A549 (cell line): ENCODE measurements around the gene UACA. TPM values are rescaled to one million over a fixed set of nuclear protein-coding genes. Genes with fewer than 3 reads are reported as not detected.

Source experiments
- ATAC-seq, 2 experiments: fragments of 200-7000 bp in 1 of 2; fragments of >200 bp in 1 of 2; cut with Nextera tagmentation in 1 of 2; cut with Tn5 transposase in 1 of 2; 3 replicates each; pipeline versions ENCODE4 v1.8.0 to v1.9.1; 2018 to 2020; ENCODE audit warnings: mild to moderate bottlenecking in 1 of 2, moderate library complexity in 1 of 2
- CTCF ChIA-PET: fragments of 300-600 bp; sonication (Branson Sonifier 250); formaldehyde crosslinking; extraction: SDS; loops from one replicate; lab custom pipeline; 2021; ENCODE audit warnings: antibody characterized with exemption, inconsistent platforms; lab: Yijun Ruan, JAX
- POLR2A ChIA-PET: fragments of 350-600 bp; formaldehyde crosslinking; extraction: SDS; loops from one replicate; lab custom pipeline; 2021; ENCODE audit warnings: antibody characterized with exemption, inconsistent platforms; lab: Yijun Ruan, JAX
- DNase-seq, 2 experiments: peaks; one replicate each; pipeline versions ENCODE4 v3.0.0 to v3.0.0-alpha.2; 2011 to 2016; ENCODE audit warnings: low read depth in 1 of 2, low spot score in 1 of 2
- FAIRE-seq: peaks from 2 replicates; lab custom pipeline; 2011; peaks lifted over from hg19 to GRCh38; lab: Jason Lieb, UNC
- H3K27ac ChIP-seq, 2 experiments: fragments of >200 bp; sonication (Bioruptor Twin); formaldehyde crosslinking; 3 replicates each; pipeline ENCODE4 v1.5.1; 2016 to 2017
- H3K4me1 ChIP-seq: fragments of >200 bp; sonication (Bioruptor Twin); formaldehyde crosslinking; 3 replicates; pipeline ENCODE4 v1.6.1; 2016
- H3K4me2 ChIP-seq: fragments of >200 bp; sonication (Bioruptor Twin); formaldehyde crosslinking; 3 replicates; pipeline ENCODE4 v1.6.1; 2016
- H3K4me3 ChIP-seq: fragments of >200 bp; sonication (Bioruptor Twin); formaldehyde crosslinking; 3 replicates; pipeline ENCODE4 v1.5.1; 2016
- H3K9me3 ChIP-seq: fragments of >200 bp; sonication (Bioruptor Twin); formaldehyde crosslinking; 3 replicates; pipeline ENCODE4 v1.6.1; 2016
- BHLHE40 ChIP-seq: IDR thresholded peaks from 2 replicates; pipeline ENCODE4 v1.6.1; 2012; ENCODE audit warnings: low read depth, low read length, inconsistent platforms
- CBX2 ChIP-seq: fragments of 200-600 bp; sonication (generic); IDR thresholded peaks from 2 replicates; pipeline ENCODE4 v1.6.1; 2016; ENCODE audit warnings: low read depth, mild to moderate bottlenecking, borderline replicate concordance
- CEBPB ChIP-seq, 2 experiments: fragments of >200 bp in 1 of 2; sonication (Bioruptor Twin) in 1 of 2; formaldehyde crosslinking in 1 of 2; IDR thresholded peaks; 2 replicates each; pipeline ENCODE4 v1.6.1; 2012 to 2016
- E2F6 ChIP-seq: IDR thresholded peaks from 2 replicates; pipeline ENCODE4 v1.6.1; 2012; ENCODE audit warnings: low read depth, borderline replicate concordance
- EP300 ChIP-seq, 2 experiments: fragments of >200 bp; sonication (Bioruptor Twin); formaldehyde crosslinking; IDR thresholded peaks; 2 replicates in 1 of 2; 3 replicates in 1 of 2; pipeline ENCODE4 v1.6.1; 2016 to 2017
- FOSL2 ChIP-seq, 2 experiments: fragments of 450-650 bp in 1 of 2; fragments of >200 bp in 1 of 2; sonication (Bioruptor Twin) in 1 of 2; formaldehyde crosslinking; IDR thresholded peaks; 2 replicates each; pipeline versions ENCODE4 v1.5.0 to v1.6.1; 2016 to 2020; ENCODE audit warnings: mild to moderate bottlenecking in 1 of 2, moderate library complexity in 1 of 2
- JUNB ChIP-seq: fragments of >200 bp; sonication (Bioruptor Twin); formaldehyde crosslinking; IDR thresholded peaks from 2 replicates; pipeline ENCODE4 v1.6.1; 2016
- MAX ChIP-seq: IDR thresholded peaks from 2 replicates; pipeline ENCODE4 v1.6.1; 2012
- NR3C1 ChIP-seq: fragments of >200 bp; sonication (Bioruptor Twin); formaldehyde crosslinking; IDR thresholded peaks from 3 replicates; pipeline ENCODE4 v1.6.1; 2017
- RNF2 ChIP-seq: fragments of 200-600 bp; sonication (generic); IDR thresholded peaks from 2 replicates; pipeline ENCODE4 v1.6.1; 2016; ENCODE audit warnings: low read depth, mild to moderate bottlenecking, antibody characterized with exemption, moderate library complexity, borderline replicate concordance
- SREBF2 ChIP-seq: fragments of 450-650 bp; IDR thresholded peaks from 2 replicates; pipeline ENCODE4 v1.6.1; 2014; ENCODE audit warnings: mild to moderate bottlenecking, moderate library complexity
- ZC3H11A ChIP-seq: fragments of 450-650 bp; IDR thresholded peaks from 2 replicates; pipeline ENCODE4 v1.6.1; 2014; ENCODE audit warnings: antibody characterized with exemption, mild to moderate bottlenecking
- ZFP36 ChIP-seq: fragments of 450-650 bp; IDR thresholded peaks from 2 replicates; pipeline ENCODE4 v1.6.1; 2014; ENCODE audit warnings: borderline replicate concordance; ENCODE audit not compliant: partially characterized antibody
- ZNF302 ChIP-seq: fragments of 250-450 bp; sonication (Bioruptor Pico); IDR thresholded peaks from 2 replicates; pipeline ENCODE4 v1.9.0; 2021; ENCODE audit warnings: inconsistent platforms, mild to moderate bottlenecking, moderate library complexity
- WGBS: methylation state at CpG from one replicate; pipeline ENCODE4 v1.1.6; 2017; ENCODE audit errors: missing lambda C conversion rate; 5-methylcytosine and 5-hydroxymethylcytosine counted together
- polyA plus RNA-seq, 4 experiments: library from polyadenylated mRNA; depleted of rRNA in 3 of 4; stranded (reverse); fragments of >200 nt; fragmentation: RNase III in 1 of 4; extraction: RNeasy Plus Mini Kit Qiagen cat#74134 plus additional on column Dnase treatment in 1 of 4; gene quantifications; 2 replicates in 3 of 4; 3 replicates in 1 of 4; pipeline ENCODE4 v1.2.3, GENCODE V29; 2011 to 2017

The UACA gene
- polyA plus RNA-seq, 2 of the 4 experiments (the other 2 are of a cell fraction): 31.9 to 80.4 TPM

- POLR2A ChIA-PET: no interaction called here
- CTCF ChIA-PET: no interaction called here
These were observed 42.9 kb downstream of the UACA start for GRCh38 chr15:70720228-70721016.

GRCh38 chr15:70717237-70717793, 46.0 kb downstream of the UACA start:
- CTCF ChIA-PET: interaction anchor here (1.0 to 7.7 kb wide), 5 partner anchors 9 to 108 kb away, joined by 3 to 43 read pairs (median 4); no protein-coding TSS in a partner anchor
- 0 out of 3 replicates have a peak overlapping the region, but pooled peaks have one; percentile 3 for H3K4me2 ChIP-seq

More at GRCh38 chr15:70720228-70721016, 42.9 kb downstream of the UACA start:
- ATAC-seq: no peak
- Histone ChIP-seq H3K27ac (peak overlapping the region in 1 of 2 experiments; percentile 0; a peak in 1 of 6 replicates), H3K4me3 (no peak overlapping the region), H3K4me2 (no peak overlapping the region), H3K4me1 (peaks cover 34% of the 10 kb centered on the region), H3K9me3 (no peaks in the 10 kb centered on the region)
- WGBS: 80% methylated on average over 3 of the region's 3 CpGs
- no peak for DNase-seq
- TF ChIP-seq FOSL2 (IDR thresholded peaks at IDR 0.05): no peak
- TF ChIP-seq FOSL2 (CRISPR knock-in tag; IDR thresholded peaks at IDR 0.05): no peak
- TF ChIP-seq SREBF2: no peak
- no peak for TF ChIP-seq NR3C1
- TF ChIP-seq ZNF302 (CRISPR knock-in tag): no peak
- TF ChIP-seq CBX2: no peak
- TF ChIP-seq EP300 (IDR thresholded peaks at IDR 0.05): no peak
- TF ChIP-seq ZFP36: no peak
- FAIRE-seq: peak; percentile 7

GRCh38 chr15:70715840-70716485, 47.4 kb downstream of the UACA start:
- 69% methylated on average over 6 of the region's 6 CpGs for WGBS
- H3K4me2 ChIP-seq: peak overlapping the region; percentile 59
- CTCF ChIA-PET: interaction anchor here (1.0 to 7.7 kb wide), 4 partner anchors 11 to 110 kb away, joined by 4 to 43 read pairs (median 10); no protein-coding TSS in a partner anchor

More at GRCh38 chr15:70717237-70717793, 46.0 kb downstream of the UACA start:
- DNase-seq (no peak), FAIRE-seq (peak; percentile 61)
- H3K4me1 ChIP-seq: peaks cover 61% of the 10 kb centered on the region
- TF ChIP-seq BHLHE40: no peak
- TF ChIP-seq ZC3H11A: no peak
- 0 out of 4 replicates have a peak, but pooled peaks of 1 of the 2 experiments have one; percentile 13 for TF ChIP-seq CEBPB (IDR thresholded peaks at IDR 0.05)
- TF ChIP-seq, all 56 proteins: peak for 1
- H3K9me3 ChIP-seq: no peaks in the 10 kb centered on the region
- ATAC-seq: no peak
- H3K27ac ChIP-seq: peak overlapping the region in 1 of 2 experiments; percentile 20; a peak in 1 of 6 replicates
- H3K4me3 ChIP-seq: no peak overlapping the region
- POLR2A ChIA-PET: interaction anchor here (0.6 kb wide), 1 partner anchor 37 kb away, joined by 3 read pairs; no protein-coding TSS in a partner anchor

GRCh38 chr15:70714565-70714964, 48.8 kb downstream of the UACA start:
- DNase-seq (peak in 1 of 2 experiments; percentile 44), ATAC-seq (peak; percentile 52 to 78; a peak in 4 of 6 replicates), FAIRE-seq (peak; percentile 28)
- WGBS: 22% methylated on average over 3 of the region's 3 CpGs
- 0 out of 4 replicates have a peak, but pooled peaks of 1 of the 2 experiments have one; percentile 50 for TF ChIP-seq CEBPB (IDR thresholded peaks at IDR 0.05)
- TF ChIP-seq JUNB: no peak
- POLR2A ChIA-PET: interaction anchor here (0.9 kb wide), 1 partner anchor 49 kb away, joined by 4 read pairs; no protein-coding TSS in a partner anchor
- H3K4me1 ChIP-seq: peaks cover 50% of the 10 kb centered on the region
- H3K9me3 ChIP-seq: no peaks in the 10 kb centered on the region
- peak overlapping the region; percentile 34 to 52 for H3K27ac ChIP-seq
- no peak overlapping the region for H3K4me3 ChIP-seq
- H3K4me2 ChIP-seq: peak overlapping the region; percentile 59
- CTCF ChIA-PET: interaction anchor here (1.0 to 7.7 kb wide), 4 partner anchors 9 to 160 kb away, joined by 6 to 45 read pairs (median 29); no protein-coding TSS in a partner anchor

More at GRCh38 chr15:70715840-70716485, 47.4 kb downstream of the UACA start:
- H3K27ac ChIP-seq: peak overlapping the region; percentile 34 to 62
- peak; percentile 88 for FAIRE-seq
- POLR2A ChIA-PET: no interaction called here
- H3K4me1 ChIP-seq: peaks cover 61% of the 10 kb centered on the region
- H3K4me3 ChIP-seq: no peak overlapping the region
- peak; percentile 44 to 64; a peak in 5 of 6 replicates for ATAC-seq
- TF ChIP-seq RNF2 (no peak), E2F6 (peak; percentile 32; the same call in 1 of the 2 replicates), FOSL2 (IDR thresholded peaks at IDR 0.05) (no peak), FOSL2 (CRISPR knock-in tag; IDR thresholded peaks at IDR 0.05) (peak; percentile 24; the same call in 1 of the 2 replicates), MAX (peak; percentile 68)
- TF ChIP-seq, all 56 proteins: peak for 3
- DNase-seq: peak in 1 of 2 experiments; percentile 52
- H3K9me3 ChIP-seq: no peaks in the 10 kb centered on the region
